Measurements from ENCODE around the gene CCDC188. TPM values are rescaled to one million over a fixed set of nuclear protein-coding genes. Genes with fewer than 3 reads are reported as not detected.

Gene CCDC188
- total and polyA plus RNA-seq, 2 donors (not counting 1 experiment from before 2014, with no cell fraction given): not detected

- TF ChIP-seq EZH2 (IDR thresholded peaks at IDR 0.05; ENCODE audit: borderline replicate concordance, insufficient read depth, low read depth, low read length, poor library complexity, severe bottlenecking): no peak
- TF ChIP-seq, protein P1, sequence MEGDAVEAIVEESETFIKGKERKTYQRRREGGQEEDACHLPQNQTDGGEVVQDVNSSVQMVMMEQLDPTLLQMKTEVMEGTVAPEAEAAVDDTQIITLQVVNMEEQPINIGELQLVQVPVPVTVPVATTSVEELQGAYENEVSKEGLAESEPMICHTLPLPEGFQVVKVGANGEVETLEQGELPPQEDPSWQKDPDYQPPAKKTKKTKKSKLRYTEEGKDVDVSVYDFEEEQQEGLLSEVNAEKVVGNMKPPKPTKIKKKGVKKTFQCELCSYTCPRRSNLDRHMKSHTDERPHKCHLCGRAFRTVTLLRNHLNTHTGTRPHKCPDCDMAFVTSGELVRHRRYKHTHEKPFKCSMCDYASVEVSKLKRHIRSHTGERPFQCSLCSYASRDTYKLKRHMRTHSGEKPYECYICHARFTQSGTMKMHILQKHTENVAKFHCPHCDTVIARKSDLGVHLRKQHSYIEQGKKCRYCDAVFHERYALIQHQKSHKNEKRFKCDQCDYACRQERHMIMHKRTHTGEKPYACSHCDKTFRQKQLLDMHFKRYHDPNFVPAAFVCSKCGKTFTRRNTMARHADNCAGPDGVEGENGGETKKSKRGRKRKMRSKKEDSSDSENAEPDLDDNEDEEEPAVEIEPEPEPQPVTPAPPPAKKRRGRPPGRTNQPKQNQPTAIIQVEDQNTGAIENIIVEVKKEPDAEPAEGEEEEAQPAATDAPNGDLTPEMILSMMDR (IDR thresholded peaks at IDR 0.05): no peak
Measured at GRCh38 chr22:20143883-20144665, 6.8 kb downstream of the CCDC188 start.

More at GRCh38 chr22:20143883-20144665, 6.8 kb downstream of the CCDC188 start:
- intact Hi-C loops (cut with micrococcal nuclease): no loop called here
- Mint-ChIP-seq H3K4me1 (peaks cover 5% of the 10 kb centered on the region), H3K4me3 (no peak overlapping the region), H3K9me3 (ENCODE audit: insufficient read depth) (no peaks in the 10 kb centered on the region), H3K27ac (no peak overlapping the region), H3K27me3 (no peaks in the 10 kb centered on the region)
- ATAC-seq (ENCODE audit: low read depth) (no peak), DNase-seq (no peak)
- WGBS (ENCODE audit: insufficient coverage): 97% methylated on average over 17 of the region's 19 CpGs
- Histone ChIP-seq H3K27me3 (replicated peaks in 1 of 4; ENCODE audit: control extremely low read depth in 1 of 4, control insufficient read depth in 3 of 4, insufficient read depth in 4 of 4, low read length in 3 of 4) (no peaks in the 10 kb centered on the region), H4K20me1 (ENCODE audit: control insufficient read depth, insufficient read depth, low read length, poor library complexity, severe bottlenecking) (peaks cover 8% of the 10 kb centered on the region), H3K4me1 (ENCODE audit: control insufficient read depth in 2 of 2, insufficient read depth in 2 of 2, low read length in 2 of 2) (no peaks in the 10 kb centered on the region), H3K9ac (ENCODE audit: low read length) (no peak overlapping the region), H3K36me3 (replicated peaks in 1 of 2; ENCODE audit: control extremely low read depth in 1 of 2, control insufficient read depth in 1 of 2, extremely low read depth in 1 of 2, insufficient read depth in 2 of 2, low read length in 1 of 2) (peaks cover 0 to 7% of the 10 kb centered on the region in 2 experiments), H3K9me3 (ENCODE audit: control extremely low read depth in 1 of 3, control insufficient read depth in 2 of 3, insufficient read depth in 1 of 3, low read length in 2 of 3) (no peaks in the 10 kb centered on the region), H3K4me2 (replicated peaks; ENCODE audit: low read depth, low read length, poor library complexity, severe bottlenecking) (no peak overlapping the region), H3K4me3 (ENCODE audit: control extremely low read depth in 1 of 5, extremely low read depth in 1 of 5, insufficient read depth in 1 of 5, low read depth in 2 of 5, low read length in 4 of 5) (no peak overlapping the region), H3K27ac (ENCODE audit: low read length in 2 of 2) (no peak overlapping the region), H2AFZ (ENCODE audit: insufficient read depth, low read depth, low read length, poor library complexity, severe bottlenecking) (no peak overlapping the region), H3K79me2 (ENCODE audit: control insufficient read depth, insufficient read depth, low read length) (peaks cover 3% of the 10 kb centered on the region)
- ChIA-PET POLR2A (no interaction called here), CTCF (no interaction called here)
